Upper lobe of left lung (tissue), 6 donors: ENCODE results near the gene TENM3. TPM values are rescaled to one million over a fixed set of nuclear protein-coding genes. Genes with fewer than 3 reads are reported as not detected.

Experiments used
- ATAC-seq, 2 donors: fragments of 200-7000 bp; cut with Tn5 transposase; one replicate each; pipeline ENCODE4 v1.9.1; 2022; ENCODE audit warnings: mild to moderate bottlenecking in 2 of 2, moderate library complexity in 2 of 2; ENCODE audit not compliant: low FRiP score in 2 of 2
- DNase-seq, 2 donors: peaks; one replicate each; pipeline ENCODE4 v3.0.0-alpha.2; 2019 to 2020
- H3K27ac ChIP-seq, 4 donors: fragments of 200-600 bp; sonication (generic); one replicate each; pipeline ENCODE4 v1.5.1; 2016 to 2019
- H3K27me3 ChIP-seq, 4 donors: fragments of 200-600 bp; sonication (generic); one replicate each; pipeline ENCODE4 v1.5.1; 2017 to 2019
- H3K36me3 ChIP-seq, 4 donors: fragments of 200-600 bp; sonication (generic); one replicate each; pipeline ENCODE4 v1.5.1; 2016 to 2019
- H3K4me1 ChIP-seq, 4 donors: fragments of 200-600 bp; sonication (generic); one replicate each; pipeline ENCODE4 v1.5.1; 2018 to 2019
- H3K4me3 ChIP-seq, 4 donors: fragments of 200-600 bp; sonication (generic); one replicate each; pipeline ENCODE4 v1.5.1; 2017 to 2019; ENCODE audit warnings: mild to moderate bottlenecking in 2 of 4, moderate library complexity in 1 of 4
- H3K9me3 ChIP-seq, 4 donors: fragments of 200-600 bp; sonication (generic); one replicate each; pipeline ENCODE4 v1.5.1; 2018 to 2019
- EP300 ChIP-seq, 4 donors: sonication (generic); formaldehyde crosslinking; IDR thresholded peaks; one replicate each; pipeline ENCODE4 v1.5.1; 2017; ENCODE audit warnings: antibody characterized with exemption in 4 of 4, control low read depth in 2 of 4
- POLR2A ChIP-seq, 4 donors: fragments of 450-650 bp; IDR thresholded peaks; one replicate each; pipeline ENCODE4 v1.5.1; 2016 to 2017; ENCODE audit warnings: antibody characterized with exemption in 4 of 4, mild to moderate bottlenecking in 2 of 4
- POLR2AphosphoS5 ChIP-seq, 2 donors: sonication (generic); formaldehyde crosslinking; IDR thresholded peaks; one replicate each; pipeline ENCODE4 v1.5.1; 2017; ENCODE audit warnings: antibody characterized with exemption in 2 of 2
- WGBS, 2 donors: methylation state at CpG; one replicate each; pipeline ENCODE4 v1.1.5; 2017 to 2018; 5-methylcytosine and 5-hydroxymethylcytosine counted together
- total RNA-seq, 6 donors: library from RNA; depleted of rRNA in 4 of 6; stranded (reverse); fragments of >200 nt in 4 of 6; gene quantifications; one replicate each; pipeline versions ENCODE4 v1.1.0 to v1.2.1, GENCODE V29; 2016 to 2021
- TF ChIP-seq, protein P1 (sequence below), 6 experiments: fragments of 450-650 bp in 4 of 6; fragments of 200-600 bp in 2 of 6; sonication (generic) in 2 of 6; IDR thresholded peaks; one replicate each; pipeline ENCODE4 v1.5.1; 2016 to 2019; ENCODE audit warnings: antibody characterized with exemption in 6 of 6
- donor health status: DM: no; HTN: no; CAD: no; lungs with moderate emphysema.
- donor health status: DM: no; HTN: yes; CAD: no; lungs with severe emphysema.

The TENM3 gene
- total RNA-seq, 6 donors from 2014 or later = 0.33 to 7.1 (median 1.1) TPM

DNA sequence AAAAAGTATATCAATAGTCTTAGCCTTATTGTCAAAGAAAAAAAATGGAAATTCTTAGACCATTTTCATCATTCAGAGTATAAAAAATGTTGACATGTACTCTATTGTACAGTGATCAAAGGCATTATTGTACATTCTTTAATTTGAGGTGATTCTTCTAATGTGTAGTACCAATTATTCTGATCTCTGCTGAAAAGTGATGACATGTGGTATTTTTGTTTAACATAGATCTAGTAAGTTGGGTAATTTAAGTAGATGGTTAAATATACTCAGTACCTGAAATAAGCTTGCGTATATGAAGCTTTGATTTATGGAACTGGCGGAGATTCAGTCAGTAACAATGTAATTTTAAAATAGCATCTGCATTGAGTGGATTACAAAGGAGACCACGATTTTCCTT lies 5.1 kb downstream of the TENM3 start:
- no peak overlapping the region for H3K4me3 ChIP-seq
- 72 to 75% methylated on average over 3 of the region's 3 CpGs for WGBS, 2 donors
- no peak overlapping the region for H3K27ac ChIP-seq
- no peaks in the 10 kb centered on the region for H3K9me3 ChIP-seq
- H3K27me3 ChIP-seq = no peaks in the 10 kb centered on the region
- DNase-seq (no peak), ATAC-seq (no peak)
- no peaks in the 10 kb centered on the region for H3K4me1 ChIP-seq
- H3K36me3 ChIP-seq = no peaks in the 10 kb centered on the region
- TF ChIP-seq POLR2A (IDR thresholded peaks at IDR 0.05) (no peak), POLR2AphosphoS5 (IDR thresholded peaks at IDR 0.05) (no peak), EP300 (IDR thresholded peaks at IDR 0.05) (no peak)
- TF ChIP-seq, protein P1, sequence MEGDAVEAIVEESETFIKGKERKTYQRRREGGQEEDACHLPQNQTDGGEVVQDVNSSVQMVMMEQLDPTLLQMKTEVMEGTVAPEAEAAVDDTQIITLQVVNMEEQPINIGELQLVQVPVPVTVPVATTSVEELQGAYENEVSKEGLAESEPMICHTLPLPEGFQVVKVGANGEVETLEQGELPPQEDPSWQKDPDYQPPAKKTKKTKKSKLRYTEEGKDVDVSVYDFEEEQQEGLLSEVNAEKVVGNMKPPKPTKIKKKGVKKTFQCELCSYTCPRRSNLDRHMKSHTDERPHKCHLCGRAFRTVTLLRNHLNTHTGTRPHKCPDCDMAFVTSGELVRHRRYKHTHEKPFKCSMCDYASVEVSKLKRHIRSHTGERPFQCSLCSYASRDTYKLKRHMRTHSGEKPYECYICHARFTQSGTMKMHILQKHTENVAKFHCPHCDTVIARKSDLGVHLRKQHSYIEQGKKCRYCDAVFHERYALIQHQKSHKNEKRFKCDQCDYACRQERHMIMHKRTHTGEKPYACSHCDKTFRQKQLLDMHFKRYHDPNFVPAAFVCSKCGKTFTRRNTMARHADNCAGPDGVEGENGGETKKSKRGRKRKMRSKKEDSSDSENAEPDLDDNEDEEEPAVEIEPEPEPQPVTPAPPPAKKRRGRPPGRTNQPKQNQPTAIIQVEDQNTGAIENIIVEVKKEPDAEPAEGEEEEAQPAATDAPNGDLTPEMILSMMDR (IDR thresholded peaks at IDR 0.05) = no peak

DNA sequence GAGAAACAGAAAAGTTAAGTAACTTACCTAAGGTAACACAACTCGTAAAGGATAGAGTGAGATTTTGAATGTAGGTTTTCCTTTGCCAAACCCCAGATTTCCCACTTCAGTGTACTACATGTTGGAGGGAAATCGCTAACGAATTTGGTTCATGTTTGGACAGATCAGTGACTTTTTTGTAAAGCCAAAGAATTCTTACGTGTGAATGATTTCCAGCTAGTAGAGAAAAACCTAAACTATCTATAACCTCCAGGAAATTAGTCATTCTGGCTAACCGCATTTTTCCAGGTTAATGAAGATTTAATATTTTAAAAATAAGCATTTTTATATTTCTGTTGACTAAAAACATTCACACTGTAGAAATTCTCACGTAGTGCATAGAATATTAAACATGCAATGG lies 7.2 kb downstream of the TENM3 start:
- no peaks in the 10 kb centered on the region for H3K27me3 ChIP-seq
- DNase-seq (no peak), ATAC-seq (no peak)
- no peaks in the 10 kb centered on the region for H3K9me3 ChIP-seq
- TF ChIP-seq POLR2A (IDR thresholded peaks at IDR 0.05) (no peak), POLR2AphosphoS5 (IDR thresholded peaks at IDR 0.05) (no peak), EP300 (IDR thresholded peaks at IDR 0.05) (no peak)
- TF ChIP-seq, protein P1 (IDR thresholded peaks at IDR 0.05) = no peak
- no peaks in the 10 kb centered on the region for H3K36me3 ChIP-seq
- H3K27ac ChIP-seq = no peak overlapping the region
- no peak overlapping the region for H3K4me3 ChIP-seq
- WGBS, 2 donors = 84 to 87% methylated on average over 6 of the region's 6 CpGs
- no peaks in the 10 kb centered on the region for H3K4me1 ChIP-seq

DNA sequence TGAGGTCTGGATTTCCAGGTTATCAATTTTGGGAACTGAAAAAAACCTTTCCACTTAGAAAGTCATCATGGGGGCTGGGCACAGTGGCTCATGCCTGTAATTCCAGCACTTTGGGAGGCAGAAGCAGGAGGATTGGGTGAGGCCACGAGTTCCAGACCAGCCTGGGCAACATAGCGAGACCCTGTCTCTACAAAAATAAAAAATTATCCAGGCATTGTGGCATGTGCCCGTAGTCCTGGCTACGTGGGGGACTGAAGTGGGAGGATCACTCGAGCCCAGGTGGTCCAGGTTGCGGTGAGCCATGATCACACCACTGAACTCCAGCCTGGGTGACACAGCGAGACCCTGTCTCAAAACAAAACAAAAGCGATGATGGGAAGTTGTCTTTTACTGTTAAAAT lies 7.9 kb downstream of the TENM3 start:
- ATAC-seq = no peak
- WGBS, 2 donors = 88 to 91% methylated on average over 8 of the region's 8 CpGs
- no peak for TF ChIP-seq EP300 (IDR thresholded peaks at IDR 0.05)
- TF ChIP-seq POLR2A (IDR thresholded peaks at IDR 0.05) = no peak
- TF ChIP-seq, protein P1 (IDR thresholded peaks at IDR 0.05) = no peak
- no peak for TF ChIP-seq POLR2AphosphoS5 (IDR thresholded peaks at IDR 0.05)
- Histone ChIP-seq H3K27ac (no peak overlapping the region), H3K36me3 (no peaks in the 10 kb centered on the region), H3K27me3 (no peaks in the 10 kb centered on the region), H3K4me1 (no peaks in the 10 kb centered on the region), H3K9me3 (no peaks in the 10 kb centered on the region), H3K4me3 (no peak overlapping the region)
- no peak for DNase-seq

DNA sequence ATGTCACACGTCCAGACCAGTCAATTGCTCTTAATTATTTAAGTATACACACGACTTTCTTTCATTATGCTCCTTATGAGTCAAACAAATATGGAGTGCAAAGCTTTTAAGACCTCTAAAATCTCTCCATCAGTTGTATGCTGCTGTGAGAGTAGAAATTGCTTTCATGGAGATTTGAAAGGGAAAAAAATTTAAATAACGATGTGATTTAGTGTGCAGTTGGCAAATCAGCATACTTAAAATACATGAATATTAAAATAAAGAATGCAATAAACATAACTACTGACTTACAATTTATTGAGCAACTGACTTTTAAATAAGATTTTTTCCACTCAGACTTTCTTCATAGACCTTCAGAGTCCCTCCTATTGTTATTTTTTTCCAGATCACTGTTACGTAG lies 9.0 kb downstream of the TENM3 start:
- WGBS, 2 donors = 74 to 78% methylated on average over 4 of the region's 4 CpGs
- DNase-seq (no peak), ATAC-seq (no peak)
- TF ChIP-seq, protein P1 (IDR thresholded peaks at IDR 0.05) = no peak
- TF ChIP-seq POLR2A (IDR thresholded peaks at IDR 0.05) (no peak), EP300 (IDR thresholded peaks at IDR 0.05) (no peak), POLR2AphosphoS5 (IDR thresholded peaks at IDR 0.05) (no peak)
- Histone ChIP-seq H3K27ac (no peak overlapping the region), H3K36me3 (no peaks in the 10 kb centered on the region), H3K4me1 (no peaks in the 10 kb centered on the region), H3K4me3 (no peak overlapping the region), H3K27me3 (no peaks in the 10 kb centered on the region), H3K9me3 (no peaks in the 10 kb centered on the region)

DNA sequence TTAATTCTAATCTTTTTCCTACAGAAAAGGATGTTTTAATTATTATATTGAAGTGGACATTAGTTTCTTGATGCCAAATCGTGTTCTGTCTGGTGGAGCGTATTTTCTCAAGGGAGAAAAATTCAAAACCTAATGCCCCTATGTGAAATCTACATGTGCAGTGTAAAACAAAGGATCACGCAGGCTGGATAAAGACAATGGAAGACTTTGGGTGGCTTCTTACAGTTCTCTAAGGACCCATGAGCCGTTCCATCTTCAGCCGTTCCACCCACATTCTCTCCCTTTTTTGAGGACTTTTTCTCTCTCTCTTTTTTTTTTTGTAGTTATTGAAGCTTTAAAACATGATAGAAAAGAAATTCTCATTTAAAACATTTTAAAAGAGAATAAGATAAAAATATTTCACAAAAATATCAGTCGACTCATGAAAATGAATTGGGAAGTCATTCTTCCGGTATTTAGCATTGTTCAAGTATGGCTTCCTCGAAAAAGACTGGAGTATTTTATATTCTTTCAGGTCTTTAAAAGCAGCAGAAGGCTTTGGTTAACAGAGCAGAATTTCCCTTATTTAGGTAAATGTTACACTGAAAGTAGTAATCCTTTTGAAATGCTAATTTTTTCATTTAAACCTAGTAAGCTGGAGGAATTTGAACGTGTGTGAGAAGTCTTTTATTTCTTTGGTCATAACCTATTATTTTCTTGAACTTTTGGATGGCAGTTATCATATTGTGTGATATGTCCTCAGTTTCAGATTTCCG lies 11.0 kb downstream of the TENM3 start:
- TF ChIP-seq EP300 (IDR thresholded peaks at IDR 0.05) = no peak
- TF ChIP-seq POLR2A (IDR thresholded peaks at IDR 0.05) = no peak
- TF ChIP-seq, protein P1 (IDR thresholded peaks at IDR 0.05) = no peak
- TF ChIP-seq POLR2AphosphoS5 (IDR thresholded peaks at IDR 0.05) = no peak

More for the DNA sequence above, 11.0 kb downstream of the TENM3 start:
- H3K27ac ChIP-seq = no peak overlapping the region
- H3K4me1 ChIP-seq = no peaks in the 10 kb centered on the region
- H3K9me3 ChIP-seq = no peaks in the 10 kb centered on the region
- DNase-seq = no peak
- 78% methylated on average over 10 of the region's 10 CpGs for WGBS, 2 donors
- H3K36me3 ChIP-seq = no peaks in the 10 kb centered on the region
- no peak for ATAC-seq
- H3K4me3 ChIP-seq = no peak overlapping the region
- H3K27me3 ChIP-seq = no peaks in the 10 kb centered on the region
